GM21528 (cell line): ENCODE results near the gene CPNE5.

Experiments
- ATAC-seq: cut with Tn5 transposase; IDR thresholded peaks from one replicate; pipeline ENCODE4 v1.9.1; 2021; ENCODE audit warnings: mild to moderate bottlenecking, moderate library complexity; ENCODE audit not compliant: unreplicated experiment, low FRiP score

Gene CPNE5

DNA sequence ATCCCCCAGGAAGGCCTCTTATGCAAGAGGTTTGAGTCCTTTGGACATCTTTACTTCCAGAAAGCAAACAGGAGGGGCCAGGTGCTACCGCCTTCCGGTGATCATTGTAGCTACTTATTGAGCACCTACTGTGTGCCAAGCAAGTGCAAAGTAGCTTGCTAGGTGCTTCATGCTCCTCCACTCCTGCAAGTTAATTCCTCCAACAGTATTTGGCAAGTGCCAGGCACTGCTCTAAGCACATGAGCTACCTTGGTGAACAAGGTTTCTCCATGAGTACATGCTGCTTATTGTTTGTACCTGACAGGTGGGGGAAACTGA is 2.3 kb downstream of the CPNE5 start:
- ATAC-seq: no peak

GRCh38 chr6:36836111-36837021 is 2.9 kb downstream of the CPNE5 start:
- ATAC-seq: no peak

GRCh38 chr6:36834576-36835341 is 4.5 kb downstream of the CPNE5 start:
- no peak for ATAC-seq

- ATAC-seq: no peak
These were observed 6.0 kb downstream of the CPNE5 start for GRCh38 chr6:36833182-36833789.

- no peak for ATAC-seq
These were observed 6.9 kb downstream of the CPNE5 start for GRCh38 chr6:36832313-36832712.

DNA sequence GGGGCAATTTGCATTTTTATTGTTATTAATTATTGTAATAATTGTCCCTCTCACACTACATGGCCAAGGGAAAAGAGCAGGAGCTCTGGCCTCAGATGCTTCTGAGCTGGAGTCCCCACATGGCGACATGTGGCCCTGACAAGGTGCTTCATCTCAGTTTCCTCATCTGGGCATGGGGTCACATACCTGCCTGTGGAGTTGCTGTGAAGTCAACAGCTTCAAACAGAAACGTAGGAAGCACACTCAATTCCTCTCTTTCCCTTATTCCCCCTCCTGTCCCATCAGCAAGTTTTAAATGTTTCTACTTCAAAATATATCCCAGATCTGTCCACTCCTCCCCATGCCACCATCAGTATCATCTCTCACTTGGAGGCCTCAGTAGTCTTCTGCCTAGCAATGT is 8.7 kb downstream of the CPNE5 start:
- ATAC-seq: no peak

DNA sequence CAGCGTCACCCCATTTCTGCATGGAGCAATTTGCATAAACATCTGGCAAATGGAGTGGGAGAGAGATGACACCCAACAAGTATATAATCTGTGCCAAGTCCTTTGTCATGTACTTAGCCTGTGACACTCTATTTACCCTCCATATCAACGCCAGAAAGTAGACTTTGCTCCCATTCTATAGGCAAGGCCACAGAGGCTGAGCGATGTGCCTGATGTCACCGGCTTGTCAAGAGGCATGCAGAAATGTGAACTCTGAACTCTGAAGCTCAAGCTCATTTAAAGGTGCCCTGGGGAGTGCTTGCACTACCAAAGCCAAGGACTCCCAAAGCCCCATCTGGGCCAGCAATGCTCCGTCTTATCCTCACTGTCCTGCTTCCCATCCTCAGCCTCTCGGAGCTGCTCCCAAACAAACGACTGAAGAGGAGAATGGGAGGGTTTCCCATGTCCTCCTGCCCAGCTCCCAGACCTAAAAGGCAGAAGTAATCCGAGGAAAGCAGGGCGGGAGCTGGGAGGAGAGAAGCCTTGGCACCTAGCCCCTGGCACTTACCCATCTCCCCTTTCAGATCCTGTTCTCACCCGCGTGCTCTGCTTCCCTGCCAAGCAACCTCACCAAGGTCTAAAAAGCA is 9.2 kb downstream of the CPNE5 start:
- ATAC-seq: no peak

DNA sequence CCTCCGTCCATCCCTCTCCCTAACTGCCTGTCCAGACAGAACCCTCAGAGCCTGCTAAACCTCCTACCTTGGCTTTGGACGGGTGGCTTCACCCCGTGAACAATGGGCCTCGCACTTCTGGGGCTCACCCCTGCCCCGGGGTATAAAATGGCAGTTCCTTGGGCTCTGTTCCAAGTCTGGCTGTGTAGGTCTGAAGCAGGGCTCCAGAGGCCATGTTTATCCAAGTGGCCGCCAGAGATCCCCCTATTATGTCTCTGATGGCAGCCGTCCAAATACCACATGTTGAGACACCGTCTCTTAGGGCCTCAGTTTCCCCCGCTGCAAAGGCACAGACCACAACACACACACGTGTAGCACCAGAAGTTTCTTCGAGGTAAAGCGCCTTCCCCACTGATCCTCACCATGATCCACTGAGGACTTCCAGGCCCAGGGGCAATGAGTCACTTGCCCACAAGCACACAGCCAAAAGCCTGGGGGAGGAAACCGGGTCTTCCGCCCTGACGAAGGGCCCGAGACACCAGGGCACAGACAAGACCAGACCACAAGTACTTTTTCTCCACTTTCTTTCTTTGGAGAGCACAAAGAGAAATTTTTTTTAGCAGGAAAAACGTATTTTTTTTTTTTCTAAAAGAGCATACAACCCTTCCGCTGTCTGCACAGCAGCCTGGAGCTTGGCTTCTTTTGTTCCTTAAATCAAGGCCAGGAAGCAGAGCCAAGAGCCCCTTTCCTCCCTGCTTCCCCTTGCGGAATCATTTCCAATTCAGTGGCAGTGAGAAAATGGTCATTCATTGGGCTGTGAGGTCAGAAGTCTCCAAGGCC is 11.8 kb downstream of the CPNE5 start:
- no peak for ATAC-seq

GRCh38 chr6:36826520-36827227 is 12.6 kb downstream of the CPNE5 start:
- no peak for ATAC-seq

DNA sequence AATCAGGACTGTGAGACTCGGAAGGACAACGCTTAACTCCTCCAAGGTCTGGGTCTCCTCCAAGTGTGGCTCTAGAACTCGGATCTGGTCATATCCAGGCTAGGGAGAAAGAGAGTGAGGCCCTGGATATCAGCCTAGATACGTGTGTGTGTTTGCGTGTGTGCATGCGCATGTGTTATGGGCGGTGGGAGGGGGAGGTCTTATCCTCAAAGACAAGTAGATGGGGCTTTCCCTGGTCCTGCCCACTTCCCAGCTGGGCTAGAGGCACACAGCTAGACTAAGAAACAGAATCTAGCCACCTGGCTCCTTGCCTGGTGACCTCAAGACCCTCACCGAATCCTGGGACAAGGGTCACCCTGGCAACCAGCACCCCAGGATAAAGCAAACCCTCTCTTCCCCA is 13.2 kb downstream of the CPNE5 start:
- ATAC-seq: no peak

DNA sequence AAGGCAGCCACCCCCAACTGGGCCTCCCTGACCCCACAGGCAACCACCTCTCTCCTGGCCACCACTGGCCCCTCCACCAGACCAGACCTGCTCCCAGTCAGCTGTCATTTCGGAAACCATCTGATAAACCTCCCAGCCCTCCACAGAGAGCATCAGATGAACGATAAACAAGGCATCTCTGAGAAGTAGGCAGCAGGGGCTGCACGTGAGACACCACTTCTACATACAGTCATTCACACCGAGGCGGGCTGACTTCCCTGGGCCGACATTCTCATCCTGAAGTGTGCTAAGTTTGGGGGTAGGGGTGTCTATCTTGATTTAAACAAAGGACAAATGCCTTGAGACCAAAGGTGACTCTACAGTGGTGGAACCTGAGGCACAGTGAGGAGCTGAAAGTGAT is 13.8 kb downstream of the CPNE5 start:
- ATAC-seq: no peak

DNA sequence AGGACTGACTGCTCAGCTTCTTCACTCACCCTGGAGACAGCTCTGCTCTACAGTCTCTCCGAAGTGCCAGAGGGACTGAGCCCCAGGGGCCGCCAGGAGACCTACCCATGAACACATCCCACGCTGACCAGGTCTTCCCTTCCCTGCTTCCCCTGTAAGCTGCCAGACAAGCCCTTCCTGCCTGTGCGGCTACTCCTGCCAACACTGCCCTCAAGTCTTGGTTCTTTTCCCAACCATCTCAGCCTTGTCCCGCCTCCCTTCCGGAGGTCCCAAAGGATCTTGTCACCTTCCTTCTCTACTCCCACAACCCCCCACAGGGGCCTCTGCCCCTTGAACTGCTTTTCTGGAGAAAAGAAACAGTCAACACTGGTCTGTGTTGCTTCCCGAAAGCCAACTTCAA is 15.0 kb downstream of the CPNE5 start:
- ATAC-seq: no peak

DNA sequence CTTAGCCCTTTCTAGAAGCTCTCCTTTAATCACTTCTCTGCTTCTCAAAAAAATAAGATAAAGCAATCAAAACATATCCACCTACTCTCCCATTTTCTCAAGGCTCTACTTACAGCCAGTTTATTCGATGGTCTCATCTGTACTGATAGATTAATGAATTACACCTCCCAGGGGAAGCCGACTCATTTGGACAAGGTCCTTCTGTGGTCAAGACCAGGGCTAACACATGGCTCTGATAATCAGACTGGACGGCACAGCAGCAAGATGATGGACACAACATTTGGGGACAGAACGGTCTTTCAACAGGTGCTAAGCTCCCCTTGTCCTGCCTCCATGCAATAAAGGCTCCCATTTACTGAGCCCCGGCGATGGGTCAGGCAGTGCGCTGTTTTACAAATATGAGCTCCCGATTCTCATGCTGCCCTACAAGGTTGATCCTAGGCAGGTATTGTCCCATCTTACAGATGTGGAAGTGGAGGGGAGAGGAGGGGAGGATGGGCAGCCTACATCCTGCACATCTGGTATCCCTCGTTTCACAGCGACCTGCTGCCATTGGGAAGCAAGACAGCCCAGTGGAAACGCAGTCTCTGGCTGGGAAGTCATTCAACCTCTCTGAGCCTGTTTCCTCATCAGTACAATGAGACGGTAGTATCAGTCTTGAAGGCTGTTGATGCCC is 15.7 kb downstream of the CPNE5 start:
- no peak for ATAC-seq

- no peak for ATAC-seq
These were observed 16.6 kb downstream of the CPNE5 start for GRCh38 chr6:36822506-36823269.

GRCh38 chr6:36821581-36822335 is 17.5 kb downstream of the CPNE5 start:
- no peak for ATAC-seq

GRCh38 chr6:36820700-36821580 is 18.3 kb downstream of the CPNE5 start:
- ATAC-seq: no peak

DNA sequence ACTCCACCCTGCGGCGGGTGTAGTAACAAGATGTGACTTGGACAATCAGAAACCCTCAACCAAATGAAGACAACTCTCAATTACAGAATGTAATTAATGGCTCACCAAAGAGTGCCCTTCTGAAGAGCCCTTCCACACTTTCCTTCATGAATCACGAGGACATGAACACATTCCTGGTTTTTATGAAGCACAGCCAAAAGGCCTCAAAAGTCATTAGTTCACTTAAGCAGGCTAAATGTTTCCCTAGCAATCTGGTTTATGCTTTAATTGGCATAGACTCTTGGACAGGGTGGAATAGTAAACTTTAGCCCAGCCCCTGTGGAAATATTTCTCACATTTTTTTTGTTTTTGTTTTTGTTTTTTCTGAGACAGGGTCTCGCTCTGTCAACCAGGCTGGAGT is 20.5 kb downstream of the CPNE5 start:
- ATAC-seq: no peak
